CD4-positive, CD25-positive, alpha-beta regulatory T cell (primary cell): ENCODE measurements around the gene SYNE1. TPM values are rescaled to one million over a fixed set of nuclear protein-coding genes. Genes with fewer than 3 reads are reported as not detected.

Source experiments
- ATAC-seq, 2 donors: fragments of 150-1000 bp; cut with Tn5 transposase; one replicate each; pipeline ENCODE4 v1.10.0; 2021; ENCODE audit warnings: low read depth in 2 of 2, moderate number of reproducible peaks in 2 of 2, moderate library complexity in 1 of 2
- DNase-seq, 3 donors: peaks; one replicate each; pipeline versions ENCODE4 v3.0.0 to v3.0.0-alpha.2; 2012 to 2022; ENCODE audit warnings: mixed read lengths in 1 of 3
- H3K27ac ChIP-seq: one replicate; pipeline ENCODE4 v1.7.0; 2013; ENCODE audit warnings: mild to moderate bottlenecking, low read length; ENCODE audit not compliant: insufficient read depth, poor library complexity, severe bottlenecking
- H3K27me3 ChIP-seq: one replicate; pipeline ENCODE4 v1.7.0; 2013; ENCODE audit warnings: low read length; ENCODE audit not compliant: control insufficient read depth, insufficient read depth
- H3K36me3 ChIP-seq: one replicate; pipeline ENCODE4 v1.7.0; 2013; ENCODE audit warnings: mild to moderate bottlenecking, low read length, moderate library complexity; ENCODE audit not compliant: control insufficient read depth, insufficient read depth
- H3K4me1 ChIP-seq: 2 replicates; pipeline ENCODE4 v1.7.0; 2013; ENCODE audit warnings: mild to moderate bottlenecking, low read length; ENCODE audit not compliant: insufficient read depth, control insufficient read depth, poor library complexity, severe bottlenecking
- H3K4me3 ChIP-seq: one replicate; pipeline ENCODE4 v1.7.0; 2013; ENCODE audit warnings: low read depth, mild to moderate bottlenecking, low read length, moderate library complexity
- H3K9me3 ChIP-seq, 2 experiments: 1 replicate in 1 of 2; 2 replicates in 1 of 2; pipeline ENCODE4 v1.7.0; 2013; ENCODE audit warnings: low read length in 2 of 2, mild to moderate bottlenecking in 1 of 2, moderate library complexity in 1 of 2; ENCODE audit not compliant: control insufficient read depth in 2 of 2
- H3K27ac Mint-ChIP-seq, 3 donors: one replicate each; pipeline ENCODE4 v1.8.0; 2020 to 2022; ENCODE audit warnings: mild to moderate bottlenecking in 3 of 3, mixed read lengths in 3 of 3, moderate library complexity in 2 of 3
- H3K27me3 Mint-ChIP-seq: one replicate; pipeline ENCODE4 v1.8.0; 2022; ENCODE audit warnings: mild to moderate bottlenecking, mixed read lengths
- H3K36me3 Mint-ChIP-seq: one replicate; pipeline ENCODE4 v1.8.0; 2020; ENCODE audit warnings: mixed read lengths
- H3K4me1 Mint-ChIP-seq, 4 donors: one replicate each; pipeline ENCODE4 v1.8.0; 2020 to 2022; ENCODE audit warnings: mixed read lengths in 4 of 4, mild to moderate bottlenecking in 1 of 4
- H3K4me3 Mint-ChIP-seq, 4 donors: one replicate each; pipeline ENCODE4 v1.8.0; 2020 to 2022; ENCODE audit warnings: mild to moderate bottlenecking in 4 of 4, mixed read lengths in 4 of 4, moderate library complexity in 3 of 4
- H3K9me3 Mint-ChIP-seq, 7 donors: one replicate each; pipeline ENCODE4 v1.8.0; 2020 to 2022; ENCODE audit warnings: mixed read lengths in 7 of 7, mild to moderate bottlenecking in 3 of 7, moderate library complexity in 2 of 7
- polyA plus RNA-seq, 4 donors: library from polyadenylated mRNA; unstranded; fragments of 300-500 nt; fragmentation: Illumina TruSeq; gene quantifications; one replicate each; pipeline ENCODE4 v1.2.3, GENCODE V29; 2021
- total RNA-seq: library from RNA; stranded (reverse); gene quantifications from one replicate; pipeline ENCODE4 v1.2.3, GENCODE V29; 2022

SYNE1 gene
- total and polyA plus RNA-seq, 5 donors from 2014 or later: 48.1 to 166 (median 57.3) TPM

DNA sequence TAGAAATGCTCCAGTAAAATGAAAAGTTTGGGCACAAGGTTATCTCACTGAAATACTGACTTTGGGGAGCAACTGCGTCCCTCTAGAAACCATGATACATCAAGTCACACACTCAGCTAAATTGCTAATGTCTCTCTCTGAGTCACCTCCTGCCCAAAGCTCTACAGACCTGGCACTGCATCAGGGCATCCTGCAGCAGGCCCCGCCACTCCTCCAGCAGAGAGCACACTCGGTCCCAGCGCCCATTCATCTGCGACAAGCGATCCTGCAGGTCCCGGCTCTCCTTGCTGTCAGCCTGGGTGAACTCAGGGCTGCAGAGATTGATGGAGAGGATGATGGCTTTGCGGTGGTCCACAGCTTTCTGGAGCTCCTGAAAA lies 500.7 kb downstream of the SYNE1 start:
- ATAC-seq (no peak), DNase-seq (no peak)
- Mint-ChIP-seq H3K4me1 (peaks cover 0 to 9% (median 0%) of the 10 kb centered on the region in 4 donors), H3K4me3 (no peak overlapping the region), H3K36me3 (peaks cover 71% of the 10 kb centered on the region), H3K27me3 (no peaks in the 10 kb centered on the region), H3K27ac (peak overlapping the region in 2 of 3 donors; percentile 36 to 82), H3K9me3 (no peaks in the 10 kb centered on the region)
- no peak overlapping the region for H3K4me3 ChIP-seq
- H3K4me1 ChIP-seq: no peaks in the 10 kb centered on the region
- H3K9me3 ChIP-seq: no peaks in the 10 kb centered on the region
- H3K36me3 ChIP-seq: peaks cover 94% of the 10 kb centered on the region
- H3K27ac ChIP-seq: no peak overlapping the region
- H3K27me3 ChIP-seq: no peaks in the 10 kb centered on the region

DNA sequence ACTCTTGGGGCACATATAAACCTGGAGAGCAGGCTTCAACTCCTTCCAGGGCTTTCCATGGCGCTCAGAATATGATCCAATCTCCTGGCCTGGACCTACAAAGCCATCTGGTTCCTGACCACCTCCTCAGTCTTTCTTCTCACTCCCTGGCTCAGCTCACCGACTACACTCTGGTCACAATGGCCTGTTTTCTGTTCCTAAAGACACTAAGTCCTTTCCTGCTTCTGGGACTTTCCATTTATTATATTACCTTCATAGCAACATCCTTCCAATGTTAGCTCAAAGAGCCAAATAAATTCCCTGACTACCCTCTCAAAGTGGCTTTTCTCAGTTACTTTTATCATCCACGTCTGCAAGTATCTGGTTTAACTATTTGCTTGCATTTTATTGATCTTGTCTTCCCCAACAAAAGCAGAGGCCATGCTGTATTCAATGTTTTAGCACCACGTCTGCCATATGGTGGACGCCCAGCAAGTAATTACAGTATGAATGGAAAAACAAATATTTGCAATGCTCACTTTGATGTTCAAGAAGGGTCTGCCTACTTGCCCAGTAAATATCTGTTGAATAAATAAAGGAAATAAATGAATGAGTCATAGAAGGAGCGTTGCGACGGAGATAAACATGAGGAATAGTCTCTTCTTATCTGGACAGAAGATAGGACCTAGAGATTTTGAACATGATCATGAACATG lies 501.3 kb downstream of the SYNE1 start:
- peak overlapping the region; percentile 55 to 92 (median 59) for H3K27ac Mint-ChIP-seq
- Histone ChIP-seq H3K27ac (no peak overlapping the region), H3K4me3 (no peak overlapping the region), H3K4me1 (no peaks in the 10 kb centered on the region), H3K36me3 (peaks cover 94% of the 10 kb centered on the region), H3K27me3 (no peaks in the 10 kb centered on the region), H3K9me3 (no peaks in the 10 kb centered on the region)
- H3K9me3 Mint-ChIP-seq: no peaks in the 10 kb centered on the region
- DNase-seq (no peak), ATAC-seq (no peak)
- no peak overlapping the region for H3K4me3 Mint-ChIP-seq
- peaks cover 70% of the 10 kb centered on the region for H3K36me3 Mint-ChIP-seq
- no peaks in the 10 kb centered on the region for H3K27me3 Mint-ChIP-seq
- peaks cover 0 to 9% (median 0%) of the 10 kb centered on the region in 4 donors for H3K4me1 Mint-ChIP-seq

DNA sequence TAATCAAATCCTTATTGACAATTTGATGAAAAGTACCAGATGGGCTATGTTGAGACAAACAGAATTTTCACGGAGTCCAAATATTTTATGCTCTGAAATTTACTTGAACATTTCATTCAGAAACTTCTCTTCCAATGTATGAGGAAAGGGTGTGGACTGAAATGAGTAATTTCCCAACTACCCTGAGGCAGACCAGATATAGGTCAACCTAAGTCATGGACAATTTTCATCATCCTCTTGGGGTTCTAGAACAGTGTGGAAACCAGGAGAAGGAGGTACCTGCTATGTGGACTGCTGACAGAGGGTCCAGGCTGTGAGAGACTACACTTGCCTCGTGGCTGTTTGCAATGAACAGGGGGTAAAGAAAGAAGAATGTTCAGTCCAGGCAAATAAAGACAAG lies 506.7 kb downstream of the SYNE1 start:
- H3K36me3 ChIP-seq: peaks cover 100% of the 10 kb centered on the region
- peak overlapping the region; percentile 13 to 69 (median 62) for H3K27ac Mint-ChIP-seq

DNA sequence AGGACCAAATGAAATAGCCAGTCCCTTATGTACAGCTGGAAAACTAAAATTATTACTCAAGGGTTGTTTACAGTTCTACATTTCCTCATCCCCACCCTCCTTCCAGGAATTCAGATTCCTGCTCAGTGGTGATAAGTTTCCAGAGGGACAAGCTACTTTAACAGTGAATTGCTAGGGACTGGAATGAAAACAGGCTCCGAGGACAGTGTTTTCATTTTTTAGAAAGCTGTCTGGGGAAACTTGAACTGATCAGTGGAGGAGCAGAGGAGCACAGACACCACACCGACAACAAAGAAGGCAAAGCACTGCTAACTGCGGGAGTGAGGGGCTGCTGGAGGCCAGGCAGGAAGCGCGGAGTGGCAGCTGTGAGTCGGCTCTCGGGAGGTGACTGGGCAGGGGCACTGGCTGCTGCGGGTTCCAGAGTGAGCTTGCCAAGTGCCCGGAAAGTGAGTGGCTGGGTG lies 507.4 kb downstream of the SYNE1 start:
- H3K4me3 ChIP-seq: no peak overlapping the region
- Mint-ChIP-seq H3K4me3 (no peak overlapping the region), H3K27ac (no peak overlapping the region), H3K27me3 (no peaks in the 10 kb centered on the region), H3K9me3 (no peaks in the 10 kb centered on the region), H3K4me1 (peaks cover 0 to 17% (median 5%) of the 10 kb centered on the region in 4 donors), H3K36me3 (peaks cover 58% of the 10 kb centered on the region)
- no peaks in the 10 kb centered on the region for H3K27me3 ChIP-seq
- ATAC-seq: no peak
- DNase-seq: no peak
- no peaks in the 10 kb centered on the region for H3K9me3 ChIP-seq
- peaks cover 100% of the 10 kb centered on the region for H3K36me3 ChIP-seq
- no peak overlapping the region for H3K27ac ChIP-seq
- H3K4me1 ChIP-seq: no peaks in the 10 kb centered on the region

More for the DNA sequence above, 506.7 kb downstream of the SYNE1 start:
- Histone ChIP-seq H3K9me3 (no peaks in the 10 kb centered on the region), H3K4me1 (no peaks in the 10 kb centered on the region), H3K27ac (no peak overlapping the region), H3K27me3 (no peaks in the 10 kb centered on the region), H3K4me3 (no peak overlapping the region)
- Mint-ChIP-seq H3K9me3 (no peaks in the 10 kb centered on the region), H3K27me3 (no peaks in the 10 kb centered on the region), H3K4me1 (peaks cover 0 to 14% (median 4%) of the 10 kb centered on the region in 4 donors), H3K4me3 (no peak overlapping the region), H3K36me3 (peaks cover 65% of the 10 kb centered on the region)
- ATAC-seq (no peak), DNase-seq (no peak)

DNA sequence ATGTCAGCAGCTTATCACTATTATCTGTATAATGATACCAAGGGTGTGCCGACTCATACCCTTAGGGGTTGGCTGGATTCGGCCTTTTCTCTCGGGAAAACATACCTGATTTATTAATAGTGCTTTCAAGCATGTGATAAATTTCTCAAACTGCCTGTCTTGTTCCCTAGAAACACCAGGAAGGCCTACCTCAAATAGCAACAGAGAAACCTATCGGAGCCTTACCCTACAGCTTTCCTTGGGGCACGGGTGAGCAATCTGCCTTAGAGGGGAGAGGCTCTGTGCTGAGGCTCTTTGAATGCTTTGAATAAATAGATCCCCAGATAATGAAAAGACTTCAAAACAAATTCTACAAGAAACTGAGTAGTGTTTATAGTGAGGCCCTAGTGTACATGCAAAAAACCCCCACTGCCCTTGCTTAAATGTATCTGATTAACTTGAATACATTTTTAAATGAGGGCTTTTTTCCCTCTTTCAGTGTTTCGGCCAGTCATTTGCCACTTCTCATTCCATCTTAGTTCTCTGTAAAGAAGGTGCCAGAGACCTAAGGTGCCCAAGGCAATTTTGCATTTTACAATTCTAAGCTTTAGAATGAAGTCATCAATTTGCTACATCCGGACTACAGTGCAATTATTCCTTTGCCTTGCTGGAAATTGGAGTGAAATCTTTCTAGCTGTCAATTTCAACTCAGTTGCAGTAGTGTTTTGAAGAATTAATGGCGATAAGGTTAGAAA lies 509.6 kb downstream of the SYNE1 start:
- Histone ChIP-seq H3K27me3 (no peaks in the 10 kb centered on the region), H3K36me3 (peaks cover 100% of the 10 kb centered on the region), H3K9me3 (no peaks in the 10 kb centered on the region), H3K27ac (no peak overlapping the region), H3K4me1 (no peaks in the 10 kb centered on the region), H3K4me3 (no peak overlapping the region)
- H3K4me3 Mint-ChIP-seq: no peak overlapping the region
- no peak for DNase-seq
- peaks cover 52% of the 10 kb centered on the region for H3K36me3 Mint-ChIP-seq
- H3K4me1 Mint-ChIP-seq: peaks cover 0 to 17% (median 9%) of the 10 kb centered on the region in 4 donors
- no peaks in the 10 kb centered on the region for H3K27me3 Mint-ChIP-seq
- no peak for ATAC-seq
- no peaks in the 10 kb centered on the region for H3K9me3 Mint-ChIP-seq
- peak overlapping the region in 2 of 3 donors; percentile 53 to 54 for H3K27ac Mint-ChIP-seq

DNA sequence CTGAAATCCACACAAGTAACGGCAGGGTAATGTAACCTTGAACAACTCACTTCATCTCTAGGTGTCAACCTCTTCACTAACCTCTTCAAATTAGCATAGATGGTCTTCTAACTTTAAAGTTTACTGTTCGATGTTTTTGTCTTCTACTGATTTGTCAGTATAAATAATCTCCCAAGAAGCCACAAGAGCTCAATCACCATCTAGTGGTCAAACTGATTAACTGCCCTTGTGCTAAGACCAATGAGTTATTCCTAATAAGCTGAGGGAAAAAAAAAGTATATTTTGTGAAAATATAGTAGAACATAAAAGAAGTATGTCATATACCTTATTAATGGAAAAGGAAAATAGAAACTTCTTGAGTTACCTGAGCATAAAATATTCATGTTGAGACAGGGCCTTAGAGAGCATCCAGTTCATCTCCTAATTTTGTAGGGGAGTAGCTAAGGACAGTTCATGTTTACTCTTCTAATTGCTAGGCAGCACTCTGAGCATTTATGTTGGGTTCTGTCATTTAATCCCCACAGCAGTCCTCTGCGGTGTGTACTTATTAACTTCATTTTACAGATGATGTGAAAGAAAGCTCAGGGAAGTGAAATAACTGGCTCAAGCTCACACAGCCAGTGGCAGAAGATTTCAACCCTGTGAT lies 512.6 kb downstream of the SYNE1 start:
- Mint-ChIP-seq H3K4me1 (peaks cover 0 to 17% (median 9%) of the 10 kb centered on the region in 4 donors), H3K36me3 (peaks cover 53% of the 10 kb centered on the region), H3K9me3 (no peaks in the 10 kb centered on the region), H3K4me3 (no peak overlapping the region), H3K27ac (peak overlapping the region; percentile 29 to 83 (median 31)), H3K27me3 (no peaks in the 10 kb centered on the region)
- Histone ChIP-seq H3K4me3 (no peak overlapping the region), H3K9me3 (no peaks in the 10 kb centered on the region), H3K27me3 (no peaks in the 10 kb centered on the region), H3K36me3 (peaks cover 100% of the 10 kb centered on the region), H3K27ac (no peak overlapping the region), H3K4me1 (no peaks in the 10 kb centered on the region)
- ATAC-seq (peak in 1 of 2 donors; percentile 48), DNase-seq (peak in 2 of 3 donors; percentile 16 to 42)

DNA sequence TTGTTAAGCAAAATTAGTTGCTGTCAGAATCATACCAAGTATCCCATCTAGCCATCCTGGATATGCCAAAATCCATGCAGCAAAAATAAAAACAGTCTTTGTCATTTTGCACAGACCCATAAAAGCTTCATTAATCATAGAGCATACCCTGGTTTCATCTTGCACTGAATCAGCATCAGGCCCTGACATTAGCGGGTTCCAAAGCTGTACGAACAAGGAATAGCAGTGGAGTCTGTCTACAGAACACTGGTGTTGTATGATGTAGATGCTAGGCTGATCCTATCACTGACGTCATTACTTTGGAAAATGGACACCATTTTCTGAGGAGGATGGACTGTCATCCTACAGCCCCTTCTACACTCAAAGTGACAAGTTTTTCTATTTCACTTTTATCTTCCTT lies 514.1 kb downstream of the SYNE1 start:
- Mint-ChIP-seq H3K4me1 (peaks cover 0 to 16% (median 9%) of the 10 kb centered on the region in 4 donors), H3K4me3 (no peak overlapping the region), H3K27ac (no peak overlapping the region), H3K27me3 (no peaks in the 10 kb centered on the region), H3K36me3 (peaks cover 50% of the 10 kb centered on the region), H3K9me3 (peaks cover 0 to 4% (median 0%) of the 10 kb centered on the region in 7 donors)
- Histone ChIP-seq H3K27ac (no peak overlapping the region), H3K4me3 (no peak overlapping the region), H3K27me3 (no peaks in the 10 kb centered on the region), H3K36me3 (peaks cover 90% of the 10 kb centered on the region), H3K4me1 (no peaks in the 10 kb centered on the region), H3K9me3 (no peaks in the 10 kb centered on the region)
- no peak for DNase-seq
- no peak for ATAC-seq
